ENCODE data around the gene IL24.

IL24 gene

DNA sequence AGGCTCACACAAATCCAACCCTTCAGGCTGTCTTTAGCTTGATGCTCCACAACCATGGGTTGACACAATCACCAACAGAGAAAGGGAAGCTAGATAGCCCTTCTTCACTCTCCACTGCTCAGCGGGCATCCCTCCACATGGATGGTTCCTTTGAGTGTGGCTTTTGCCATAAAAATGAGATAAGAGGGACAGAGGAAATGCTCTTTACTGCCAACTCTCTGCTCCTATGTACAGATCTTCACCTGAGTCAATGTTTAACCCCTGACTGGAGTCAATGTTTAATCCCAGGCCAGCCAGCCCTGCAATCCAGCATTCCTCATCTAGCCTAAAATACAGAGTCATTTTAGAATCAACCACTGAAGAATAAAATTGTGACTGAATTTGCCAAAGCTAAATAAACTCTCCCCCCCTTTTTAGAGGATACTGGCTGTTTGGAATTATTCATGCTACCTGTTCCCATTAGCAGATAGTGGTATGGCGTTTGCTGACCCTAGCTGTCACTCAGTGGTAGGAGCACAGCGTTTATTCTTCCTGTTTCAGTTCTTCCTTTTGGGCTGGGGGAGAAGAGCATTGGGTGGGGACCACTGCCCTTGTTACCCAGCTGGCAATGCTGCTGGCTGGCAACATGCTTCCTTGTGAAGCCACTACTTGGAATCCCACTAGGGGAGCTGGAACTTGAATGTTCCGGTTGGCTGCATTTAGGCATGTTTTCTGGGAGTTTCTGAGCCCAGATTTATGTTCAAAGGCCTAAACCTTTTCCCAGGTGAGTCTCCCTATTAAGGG lies 54.3 kb downstream of the IL24 start:
- FAIRE-seq = no peak
- DNase-seq (ENCODE audit: low spot score) = no peak

DNA sequence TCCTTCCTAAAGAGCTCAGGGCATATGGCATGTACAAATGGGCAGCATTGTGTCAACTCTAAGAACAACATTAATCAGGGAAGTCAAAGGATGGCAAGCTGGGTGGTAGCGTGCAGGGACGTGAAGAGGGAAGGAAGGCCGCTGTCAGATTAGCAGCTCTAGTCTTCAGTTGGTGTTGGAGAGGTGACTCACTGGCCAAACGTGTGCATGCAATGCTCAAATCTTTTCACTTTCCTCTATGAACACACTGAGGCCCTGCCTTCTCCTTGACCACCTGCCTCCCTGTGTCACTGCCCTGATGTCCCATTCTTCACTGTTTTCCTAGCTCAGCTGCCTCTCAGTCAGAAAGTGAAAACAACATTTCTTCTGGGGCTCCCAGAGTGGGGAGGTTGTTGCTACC lies 54.9 kb downstream of the IL24 start:
- FAIRE-seq = no peak

DNA sequence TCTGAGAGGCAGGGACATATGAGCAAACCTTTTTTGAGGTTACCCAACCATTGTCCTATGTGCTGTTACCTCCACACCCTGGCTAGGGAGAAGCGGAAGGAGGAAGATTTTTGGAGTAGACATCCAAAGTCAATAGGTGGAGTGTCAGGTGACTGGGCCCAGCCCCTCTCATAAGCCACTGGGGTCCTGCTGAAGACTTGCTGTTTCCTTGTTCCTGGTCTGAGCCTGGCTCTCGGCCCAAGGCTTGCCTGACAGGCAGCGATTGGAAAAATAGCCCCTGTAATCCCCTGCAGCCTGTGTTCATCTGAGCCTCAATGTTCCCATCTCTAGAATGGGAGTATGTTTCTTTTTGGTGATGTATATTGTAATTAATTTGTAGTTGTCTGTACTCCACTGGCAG lies 55.9 kb downstream of the IL24 start:
- FAIRE-seq (no peak), DNase-seq (ENCODE audit: low spot score) (no peak)

More for the DNA sequence above, 54.9 kb downstream of the IL24 start:
- no peak for DNase-seq (ENCODE audit: low spot score)

GRCh38 chr1:206953626-206954025 lies 56.4 kb downstream of the IL24 start:
- FAIRE-seq (no peak), DNase-seq (ENCODE audit: low spot score) (no peak)

Data from urothelium cell line (cell line).